K562 (cell line): ENCODE measurements around the gene CMBL.

Experiments
- CC2D1A ChIP-seq: fragments of 450-650 bp; IDR thresholded peaks from 2 replicates; pipeline ENCODE4 v1.6.1; 2017; ENCODE audit warnings: mild to moderate bottlenecking
- MAFF ChIP-seq: IDR thresholded peaks from 2 replicates; pipeline ENCODE4 v1.6.1; 2012; ENCODE audit warnings: low read length, improper control_type of control experiment
- MAZ ChIP-seq, 2 experiments: fragments of 450-650 bp in 1 of 2; sonication (generic) in 1 of 2; formaldehyde crosslinking; IDR thresholded peaks in 1 of 2; conservative IDR thresholded peaks in 1 of 2; 2 replicates each; pipeline versions ENCODE4 v1.4.0 to v1.5.0; 2020; ENCODE audit warnings: mild to moderate bottlenecking in 1 of 2, missing genetic modification reagents in 1 of 2
- POLR2AphosphoS5 ChIP-seq: IDR thresholded peaks from 2 replicates; pipeline ENCODE4 v1.6.1; 2011; ENCODE audit warnings: mild to moderate bottlenecking, low read depth, low read length, moderate library complexity; ENCODE audit not compliant: control insufficient read depth, insufficient read depth

DNA sequence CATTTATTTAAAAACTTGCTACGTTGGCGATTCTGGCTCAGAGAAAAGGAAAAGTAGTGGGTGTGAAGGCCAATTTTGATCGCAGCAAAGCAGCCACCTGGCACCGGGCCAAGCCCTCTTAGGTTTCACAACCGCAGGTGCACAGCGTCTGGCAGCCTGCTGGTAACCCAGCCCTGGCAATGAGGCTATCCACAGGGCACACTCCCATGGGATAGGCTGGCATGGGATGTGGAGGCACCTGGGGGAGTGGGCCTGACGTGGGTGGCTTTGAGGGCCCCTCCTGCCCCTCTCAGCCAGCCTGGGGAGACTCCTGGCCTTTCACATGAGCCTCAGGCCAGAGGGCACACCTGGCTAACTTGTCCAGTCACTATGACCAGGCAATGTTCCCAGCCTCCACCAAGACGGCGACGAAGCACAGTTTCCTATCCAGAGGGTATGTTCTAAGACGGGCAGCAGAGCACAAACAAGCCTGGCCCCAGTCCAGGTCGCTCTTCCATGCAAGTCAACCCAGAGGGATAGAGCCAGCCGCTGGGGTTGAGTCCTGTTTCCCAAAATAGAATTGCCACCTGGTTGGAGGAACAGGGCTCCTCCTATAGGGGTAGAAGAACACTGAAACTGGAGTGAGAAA lies 19.0 kb downstream of the CMBL start:
- no peak for TF ChIP-seq MAZ (CRISPR knock-in tag; conservative IDR thresholded peaks at IDR 0.05 in 1 of 2, IDR thresholded peaks at IDR 0.05 in 1 of 2)
- TF ChIP-seq CC2D1A, result no peak
- TF ChIP-seq POLR2AphosphoS5, result no peak
- TF ChIP-seq MAFF, result no peak
